ENCODE measurements around the gene LRRC71. TPM values are rescaled to one million over a fixed set of nuclear protein-coding genes. Genes with fewer than 3 reads are reported as not detected.

LRRC71 gene
- total and polyA plus RNA-seq, 2 experiments from 2014 or later = 0.24 TPM; not detected in 1

DNA sequence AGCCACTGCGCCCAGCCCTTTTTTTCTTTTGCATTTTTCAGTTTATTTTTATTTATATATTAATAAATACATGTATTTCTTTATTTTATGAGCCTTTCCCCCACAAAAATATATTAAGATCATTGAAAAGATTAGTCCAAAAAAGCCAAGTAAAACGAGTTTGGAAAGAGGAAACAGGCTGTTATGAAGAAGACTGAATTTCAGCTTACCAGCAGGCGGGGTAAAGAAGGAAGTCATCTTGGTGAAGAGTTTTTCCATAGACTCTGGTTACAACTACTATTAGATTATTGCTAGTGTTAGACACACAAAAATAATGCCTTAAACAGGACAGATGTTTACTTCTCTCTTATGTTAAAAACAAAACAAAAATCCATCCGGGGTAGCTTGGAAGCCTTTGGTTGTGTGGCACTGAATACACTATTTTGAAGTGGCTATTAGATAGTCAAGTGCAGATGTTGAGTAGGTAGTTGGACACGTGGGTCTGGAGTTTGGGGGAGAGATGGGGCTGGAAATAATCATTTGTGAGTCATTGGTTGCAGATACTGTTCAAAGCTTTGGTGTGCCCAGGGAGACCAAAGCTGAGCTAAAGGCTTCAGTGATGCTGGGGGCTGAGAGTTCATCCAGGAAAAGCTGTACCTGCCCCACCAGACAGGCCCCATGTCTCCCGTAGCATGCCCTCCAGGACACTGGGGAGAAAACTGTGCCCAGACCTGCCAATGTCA lies 8.7 kb upstream of the LRRC71 start (continued):
- no peak for TF ChIP-seq EZH2phosphoT487 (IDR thresholded peaks at IDR 0.05; ENCODE audit: unreplicated experiment)
- TF ChIP-seq POLR2AphosphoS5 (IDR thresholded peaks at IDR 0.05; ENCODE audit: low read depth) = no peak
- TF ChIP-seq ZNF331 (CRISPR knock-in tag; IDR thresholded peaks at IDR 0.05; ENCODE audit: low read depth) = no peak
- no peak for TF ChIP-seq ZNF114 (CRISPR knock-in tag; IDR thresholded peaks at IDR 0.05)
- TF ChIP-seq, protein P1, sequence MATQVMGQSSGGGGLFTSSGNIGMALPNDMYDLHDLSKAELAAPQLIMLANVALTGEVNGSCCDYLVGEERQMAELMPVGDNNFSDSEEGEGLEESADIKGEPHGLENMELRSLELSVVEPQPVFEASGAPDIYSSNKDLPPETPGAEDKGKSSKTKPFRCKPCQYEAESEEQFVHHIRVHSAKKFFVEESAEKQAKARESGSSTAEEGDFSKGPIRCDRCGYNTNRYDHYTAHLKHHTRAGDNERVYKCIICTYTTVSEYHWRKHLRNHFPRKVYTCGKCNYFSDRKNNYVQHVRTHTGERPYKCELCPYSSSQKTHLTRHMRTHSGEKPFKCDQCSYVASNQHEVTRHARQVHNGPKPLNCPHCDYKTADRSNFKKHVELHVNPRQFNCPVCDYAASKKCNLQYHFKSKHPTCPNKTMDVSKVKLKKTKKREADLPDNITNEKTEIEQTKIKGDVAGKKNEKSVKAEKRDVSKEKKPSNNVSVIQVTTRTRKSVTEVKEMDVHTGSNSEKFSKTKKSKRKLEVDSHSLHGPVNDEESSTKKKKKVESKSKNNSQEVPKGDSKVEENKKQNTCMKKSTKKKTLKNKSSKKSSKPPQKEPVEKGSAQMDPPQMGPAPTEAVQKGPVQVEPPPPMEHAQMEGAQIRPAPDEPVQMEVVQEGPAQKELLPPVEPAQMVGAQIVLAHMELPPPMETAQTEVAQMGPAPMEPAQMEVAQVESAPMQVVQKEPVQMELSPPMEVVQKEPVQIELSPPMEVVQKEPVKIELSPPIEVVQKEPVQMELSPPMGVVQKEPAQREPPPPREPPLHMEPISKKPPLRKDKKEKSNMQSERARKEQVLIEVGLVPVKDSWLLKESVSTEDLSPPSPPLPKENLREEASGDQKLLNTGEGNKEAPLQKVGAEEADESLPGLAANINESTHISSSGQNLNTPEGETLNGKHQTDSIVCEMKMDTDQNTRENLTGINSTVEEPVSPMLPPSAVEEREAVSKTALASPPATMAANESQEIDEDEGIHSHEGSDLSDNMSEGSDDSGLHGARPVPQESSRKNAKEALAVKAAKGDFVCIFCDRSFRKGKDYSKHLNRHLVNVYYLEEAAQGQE (IDR thresholded peaks at IDR 0.05; ENCODE audit: unreplicated experiment) = no peak

DNA sequence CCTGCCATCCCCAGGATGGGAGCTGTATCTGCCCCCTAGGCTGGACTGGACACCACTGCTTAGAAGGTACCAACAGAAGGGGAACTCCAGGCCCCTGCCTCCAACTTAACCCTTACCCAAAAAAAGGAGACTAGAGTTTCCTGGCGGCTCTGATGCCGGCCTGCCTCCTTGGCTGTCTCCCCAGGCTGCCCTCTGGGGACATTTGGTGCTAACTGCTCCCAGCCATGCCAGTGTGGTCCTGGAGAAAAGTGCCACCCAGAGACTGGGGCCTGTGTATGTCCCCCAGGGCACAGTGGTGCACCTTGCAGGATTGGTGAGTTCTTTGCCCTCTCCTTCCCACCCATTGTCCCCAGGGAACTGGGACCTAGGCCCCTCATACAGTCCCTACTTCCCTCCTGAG lies 8.1 kb upstream of the LRRC71 start:
- Mint-ChIP-seq H3K27me3 (ENCODE audit: insufficient read depth, low read depth, poor library complexity) (peaks cover 22% of the 10 kb centered on the region), H3K9me3 (no peaks in the 10 kb centered on the region), H3K4me1 (peaks cover 16% of the 10 kb centered on the region), H3K27ac (no peak overlapping the region), H3K36me3 (ENCODE audit: low read depth) (no peaks in the 10 kb centered on the region), H3K4me3 (no peak overlapping the region)
- no peak overlapping the region for H3K27ac ChIP-seq (ENCODE audit: low read depth)
- H3K36me3 ChIP-seq (ENCODE audit: insufficient read depth) = no peaks in the 10 kb centered on the region
- ATAC-seq (no peak), DNase-seq (ENCODE audit: low spot score) (no peak)
- H3F3A ChIP-seq (replicated peaks; ENCODE audit: low read depth) = no peaks in the 10 kb centered on the region; the same call in 1 of the 2 replicates
- H3K27me3 ChIP-seq (ENCODE audit: insufficient read depth) = peaks cover 39% of the 10 kb centered on the region; the same call in 1 of the 2 replicates
- H2AFZ ChIP-seq = no peak overlapping the region
- H3K4me1 ChIP-seq (ENCODE audit: insufficient read depth) = peaks cover 11% of the 10 kb centered on the region
- no peak overlapping the region for H3K4me2 ChIP-seq
- H3K9me2 ChIP-seq (ENCODE audit: insufficient read depth) = no peaks in the 10 kb centered on the region
- TF ChIP-seq JUNB (IDR thresholded peaks at IDR 0.05; ENCODE audit: unreplicated experiment) = no peak
- TF ChIP-seq, protein P2, sequence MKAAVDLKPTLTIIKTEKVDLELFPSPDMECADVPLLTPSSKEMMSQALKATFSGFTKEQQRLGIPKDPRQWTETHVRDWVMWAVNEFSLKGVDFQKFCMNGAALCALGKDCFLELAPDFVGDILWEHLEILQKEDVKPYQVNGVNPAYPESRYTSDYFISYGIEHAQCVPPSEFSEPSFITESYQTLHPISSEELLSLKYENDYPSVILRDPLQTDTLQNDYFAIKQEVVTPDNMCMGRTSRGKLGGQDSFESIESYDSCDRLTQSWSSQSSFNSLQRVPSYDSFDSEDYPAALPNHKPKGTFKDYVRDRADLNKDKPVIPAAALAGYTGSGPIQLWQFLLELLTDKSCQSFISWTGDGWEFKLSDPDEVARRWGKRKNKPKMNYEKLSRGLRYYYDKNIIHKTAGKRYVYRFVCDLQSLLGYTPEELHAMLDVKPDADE (IDR thresholded peaks at IDR 0.05) = no peak
- H3K4me3 ChIP-seq = no peak overlapping the region
- no peaks in the 10 kb centered on the region; the same call in 1 of the 2 replicates for H4K20me1 ChIP-seq (replicated peaks; ENCODE audit: insufficient read depth)
- no peaks in the 10 kb centered on the region for H3K79me2 ChIP-seq (replicated peaks; ENCODE audit: insufficient read depth)

Data from GM23338 (cell line).